ENCODE data around the gene NDST1. TPM values are rescaled to one million over a fixed set of nuclear protein-coding genes. Genes with fewer than 3 reads are reported as not detected.

NDST1 gene
- total RNA-seq, 1 donor from 2014 or later: 22.6 TPM

- DNase-seq (ENCODE audit: low read depth in 2 of 2): no peak
Observed at GRCh38 chr5:150541895-150542294, 34.0 kb downstream of the NDST1 start.

GRCh38 chr5:150542933-150543445 is 35.1 kb downstream of the NDST1 start:
- DNase-seq (ENCODE audit: low read depth in 2 of 2): peak; percentile 85 to 90

GRCh38 chr5:150544611-150545219 is 36.8 kb downstream of the NDST1 start:
- peak; percentile 77 to 79 for DNase-seq (ENCODE audit: low read depth in 2 of 2)

GRCh38 chr5:150545246-150545645 is 37.3 kb downstream of the NDST1 start:
- no peak for DNase-seq (ENCODE audit: low read depth in 2 of 2)

GRCh38 chr5:150548123-150548522 is 40.2 kb downstream of the NDST1 start:
- no peak for DNase-seq (ENCODE audit: low read depth in 2 of 2)

- no peak for DNase-seq (ENCODE audit: low read depth in 2 of 2)
Observed at GRCh38 chr5:150549735-150550134, 41.8 kb downstream of the NDST1 start.

GRCh38 chr5:150550286-150550685 is 42.4 kb downstream of the NDST1 start:
- peak in 1 of 2 donors; percentile 25 for DNase-seq (ENCODE audit: low read depth in 2 of 2)

- no peak for DNase-seq (ENCODE audit: low read depth in 2 of 2)
Observed at GRCh38 chr5:150551066-150551465, 43.1 kb downstream of the NDST1 start.

GRCh38 chr5:150553402-150553801 is 45.5 kb downstream of the NDST1 start:
- DNase-seq (ENCODE audit: low read depth in 2 of 2): no peak

GRCh38 chr5:150553911-150554310 is 46.0 kb downstream of the NDST1 start:
- DNase-seq (ENCODE audit: low read depth in 2 of 2): no peak

GRCh38 chr5:150554857-150555256 is 46.9 kb downstream of the NDST1 start:
- DNase-seq (ENCODE audit: low read depth in 2 of 2): no peak

GRCh38 chr5:150556106-150556505 is 48.2 kb downstream of the NDST1 start:
- DNase-seq (ENCODE audit: low read depth in 2 of 2): no peak

- DNase-seq (ENCODE audit: low read depth in 2 of 2): no peak
Observed at GRCh38 chr5:150556859-150557508, 49.1 kb downstream of the NDST1 start.

GRCh38 chr5:150557509-150557872 is 49.6 kb downstream of the NDST1 start:
- DNase-seq (ENCODE audit: low read depth in 2 of 2): no peak

- DNase-seq (ENCODE audit: low read depth in 2 of 2): no peak
Observed at GRCh38 chr5:150558088-150558621, 50.2 kb downstream of the NDST1 start.

GRCh38 chr5:150559088-150559487 is 51.2 kb downstream of the NDST1 start:
- DNase-seq (ENCODE audit: low read depth in 2 of 2): no peak

- DNase-seq (ENCODE audit: low read depth in 2 of 2): peak; percentile 26 to 35
Observed at GRCh38 chr5:150559701-150560100, 51.8 kb downstream of the NDST1 start.

- peak; percentile 86 to 90 for DNase-seq (ENCODE audit: low read depth in 2 of 2)
Observed at GRCh38 chr5:150560401-150561191, 52.7 kb downstream of the NDST1 start.

- no peak for DNase-seq (ENCODE audit: low read depth in 2 of 2)
Observed at GRCh38 chr5:150561192-150561512, 53.2 kb downstream of the NDST1 start.

GRCh38 chr5:150561571-150562275 is 53.8 kb downstream of the NDST1 start:
- no peak for DNase-seq (ENCODE audit: low read depth in 2 of 2)

GRCh38 chr5:150562832-150563231 is 54.9 kb downstream of the NDST1 start:
- peak; percentile 64 to 78 for DNase-seq (ENCODE audit: low read depth in 2 of 2)

GRCh38 chr5:150565868-150566267 is 57.9 kb downstream of the NDST1 start:
- DNase-seq (ENCODE audit: low read depth in 2 of 2): no peak

Measured in lung microvascular endothelial cell (primary cell).